Measurements from ENCODE around the gene NLK. TPM values are rescaled to one million over a fixed set of nuclear protein-coding genes. Genes with fewer than 3 reads are reported as not detected.

NLK gene
- total and polyA plus RNA-seq, 2 of the 4 experiments (the other 2 are of a cell fraction) = 15.3 to 23.3 TPM

- Histone ChIP-seq H2AK9ac (replicated peaks; ENCODE audit: low read depth, low read length, poor library complexity) (no peak overlapping the region), H2BK15ac (ENCODE audit: low read depth, low read length) (no peak overlapping the region), H2BK20ac (ENCODE audit: low read depth, low read length) (no peak overlapping the region), H2BK5ac (ENCODE audit: low read depth, low read length, poor library complexity, severe bottlenecking) (no peak overlapping the region), H4K20me1 (ENCODE audit: insufficient read depth, low read length) (peaks cover 70% of the 10 kb centered on the region), H2BK120ac (ENCODE audit: low read depth, low read length) (no peak overlapping the region), H3K79me1 (ENCODE audit: low read depth in 1 of 2, low read length in 2 of 2) (peaks cover 12 to 73% of the 10 kb centered on the region in 2 experiments), H2AK5ac (ENCODE audit: low read depth, low read length) (no peak overlapping the region), H3K4me1 (ENCODE audit: control insufficient read depth, insufficient read depth, low read length) (peaks cover 10% of the 10 kb centered on the region), H3K4me3 (ENCODE audit: insufficient read depth, low read depth, low read length) (no peak overlapping the region), H3K9me3 (ENCODE audit: control insufficient read depth, insufficient read depth, low read length) (no peaks in the 10 kb centered on the region), H3K4ac (ENCODE audit: low read depth, low read length) (no peak overlapping the region), H3K14ac (replicated peaks; ENCODE audit: low read depth, low read length) (no peak overlapping the region), H3K4me2 (ENCODE audit: low read depth, low read length) (peak overlapping the region; percentile 66), H3K9me1 (ENCODE audit: insufficient read depth, low read length) (peaks cover 7% of the 10 kb centered on the region), H3K18ac (ENCODE audit: low read depth, low read length) (no peak overlapping the region), H3K23ac (ENCODE audit: low read depth, low read length) (peak overlapping the region; percentile 23; the same call in 1 of the 2 replicates), H4K5ac (ENCODE audit: low read depth, low read length) (no peak overlapping the region), H3K56ac (ENCODE audit: extremely low read depth, insufficient read depth, low read length) (no peak overlapping the region), H4K8ac (ENCODE audit: low read depth in 2 of 2, low read length in 2 of 2) (no peak overlapping the region), H3K27me3 (ENCODE audit: control insufficient read depth, insufficient read depth, low read length) (no peaks in the 10 kb centered on the region), H3K9ac (ENCODE audit: low read depth, low read length) (no peak overlapping the region), H4K91ac (ENCODE audit: insufficient read depth, low read depth, low read length) (no peak overlapping the region), H2AFZ (replicated peaks; ENCODE audit: low read length, poor library complexity) (no peak overlapping the region), H3K36me3 (ENCODE audit: control insufficient read depth, insufficient read depth, low read length) (peaks cover 8% of the 10 kb centered on the region; the same call in 1 of the 2 replicates), H3K27ac (ENCODE audit: insufficient read depth, low read length) (no peak overlapping the region)
- in situ Hi-C loops (cut with MboI; ENCODE audit: low sequenced_read_pairs) (loop anchor here (10.0 kb wide), 1 partner anchor 279 kb away; no protein-coding TSS in a partner anchor), dilution Hi-C loops (cut with HindIII; ENCODE audit: low sequenced_read_pairs, unreplicated experiment) (no loop called here), intact Hi-C loops (cut with micrococcal nuclease) (loop anchor here (5.0 to 10.0 kb wide), 4 partner anchors 56 to 289 kb away; partner anchors contain the start of genes IFT20, LYRM9 and TNFAIP1)
- BruUV-seq (replicated peaks) = no TSS peak
- 90% methylated on average over 2 of the region's 3 CpGs; no CpG with 5 or more reads in 1 of the 2 experiments for WGBS, 2 experiments (ENCODE audit: extremely low coverage in 2 of 2, insufficient read length in 1 of 2)
- CTCF ChIA-PET = interaction anchor here (0.8 kb wide), 1 partner anchor 65 kb away, joined by 3 read pairs; no protein-coding TSS in a partner anchor
- DNase-seq (no peak), ATAC-seq (ENCODE audit: low read depth) (no peak)
- POLR2A ChIA-PET (ENCODE audit: unreplicated experiment) = no interaction called here
- TF ChIP-seq CEBPB (IDR thresholded peaks at IDR 0.05; ENCODE audit: low read depth, low read length) = no peak
- no peak for TF ChIP-seq MXI1 (IDR thresholded peaks at IDR 0.05; ENCODE audit: borderline replicate concordance, low read depth, low read length)
- no peak for TF ChIP-seq ELK1 (IDR thresholded peaks at IDR 0.05; ENCODE audit: borderline replicate concordance, low read depth, low read length)
- no peak for TF ChIP-seq CTCF (conservative IDR thresholded peaks at IDR 0.05; ENCODE audit: low read depth, low read length)
- no peak for TF ChIP-seq FOS (IDR thresholded peaks at IDR 0.05; ENCODE audit: low read depth, low read length)
- TF ChIP-seq BHLHE40 (IDR thresholded peaks at IDR 0.05; ENCODE audit: low read depth, low read length) = no peak
- TF ChIP-seq MAZ (IDR thresholded peaks at IDR 0.05; ENCODE audit: borderline replicate concordance, low read depth, low read length) = no peak
- TF ChIP-seq MAFK (IDR thresholded peaks at IDR 0.05; ENCODE audit: low read depth, low read length) = no peak
- TF ChIP-seq USF2 (IDR thresholded peaks at IDR 0.05; ENCODE audit: low read depth, low read length) = no peak
- no peak for TF ChIP-seq RFX5 (IDR thresholded peaks at IDR 0.05; ENCODE audit: low read depth, low read length)
- no peak for TF ChIP-seq RCOR1 (IDR thresholded peaks at IDR 0.05; ENCODE audit: insufficient replicate concordance, low read length)
- TF ChIP-seq SMC3 (IDR thresholded peaks at IDR 0.05; ENCODE audit: low read depth, low read length) = no peak
- TF ChIP-seq RAD21 (IDR thresholded peaks at IDR 0.05; ENCODE audit: low read length) = no peak
- no peak for TF ChIP-seq NFE2L2 (IDR thresholded peaks at IDR 0.05; ENCODE audit: low read depth, low read length)
These were observed 3.8 kb downstream of the NLK start for GRCh38 chr17:28046034-28046825.

Data from IMR-90 (cell line).